ENCODE measurements around the gene TAF1.

- TF ChIP-seq CTCF (conservative IDR thresholded peaks at IDR 0.05; ENCODE audit: low read depth in 2 of 2) (no peak), POLR2AphosphoS5 (IDR thresholded peaks at IDR 0.05; ENCODE audit: low read depth) (no peak), EZH2 (IDR thresholded peaks at IDR 0.05; ENCODE audit: low read depth, unreplicated experiment) (no peak), JUNB (IDR thresholded peaks at IDR 0.05; ENCODE audit: unreplicated experiment) (no peak), NANOG (IDR thresholded peaks at IDR 0.05; ENCODE audit: borderline replicate concordance) (no peak), ZNF462 (CRISPR knock-in tag; IDR thresholded peaks at IDR 0.05) (no peak), STAT1 (IDR thresholded peaks at IDR 0.05; ENCODE audit: unreplicated experiment) (no peak), REST (IDR thresholded peaks at IDR 0.05; ENCODE audit: unreplicated experiment) (no peak), CREB1 (CRISPR knock-in tag; IDR thresholded peaks at IDR 0.05; ENCODE audit: low read depth) (no peak)
- TF ChIP-seq, protein P1, sequence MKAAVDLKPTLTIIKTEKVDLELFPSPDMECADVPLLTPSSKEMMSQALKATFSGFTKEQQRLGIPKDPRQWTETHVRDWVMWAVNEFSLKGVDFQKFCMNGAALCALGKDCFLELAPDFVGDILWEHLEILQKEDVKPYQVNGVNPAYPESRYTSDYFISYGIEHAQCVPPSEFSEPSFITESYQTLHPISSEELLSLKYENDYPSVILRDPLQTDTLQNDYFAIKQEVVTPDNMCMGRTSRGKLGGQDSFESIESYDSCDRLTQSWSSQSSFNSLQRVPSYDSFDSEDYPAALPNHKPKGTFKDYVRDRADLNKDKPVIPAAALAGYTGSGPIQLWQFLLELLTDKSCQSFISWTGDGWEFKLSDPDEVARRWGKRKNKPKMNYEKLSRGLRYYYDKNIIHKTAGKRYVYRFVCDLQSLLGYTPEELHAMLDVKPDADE (IDR thresholded peaks at IDR 0.05) = no peak
These were observed 98.8 kb downstream of the TAF1 start for GRCh38 chrX:71464968-71465367.
